Activated CD4-positive, alpha-beta T cell treated with anti-CD3 and anti-CD28 coated beads for 4 hours (primary cell): ENCODE data around the gene NPPA.
"Not testable (repeated sequence)": the region's sequence is repeated elsewhere in the genome, so short reads cannot be mapped to it uniquely, and the experiment has no call there.

Experiments used
- DNase-seq, 2 donors: peaks; one replicate each; pipeline ENCODE4 v3.0.0-alpha.2; 2020

Gene NPPA

GRCh38 chr1:11847667-11848372 lies at the start of gene NPPA:
Gene NPPA (minus strand): TSS chr1:11847783. CDS start chr1:11847684, 99 bp downstream.
- DNase-seq = no peak

- not testable (repeated sequence) for DNase-seq
Measured at GRCh38 chr1:11894501-11894900, 46.9 kb upstream of the NPPA start.

DNA sequence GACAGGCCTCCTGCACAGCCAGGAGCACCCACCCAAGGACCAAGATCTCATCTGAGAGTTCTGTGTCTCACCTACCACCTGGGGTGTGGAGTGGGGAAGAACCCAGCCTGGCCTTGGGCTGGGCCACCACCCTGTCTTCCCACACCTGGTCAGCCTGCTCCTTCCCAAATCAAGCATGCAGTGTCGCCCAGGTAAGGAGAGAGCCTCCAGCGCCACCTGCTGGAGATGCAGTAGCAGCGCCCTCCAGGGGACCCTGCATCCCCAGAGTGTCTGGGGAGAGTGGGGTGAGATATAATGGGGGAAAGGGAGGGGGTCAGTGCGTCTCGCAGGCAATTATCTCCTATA lies 46.3 kb upstream of the NPPA start:
- peak; percentile 69 to 71 for DNase-seq

- no peak for DNase-seq
Measured at GRCh38 chr1:11891433-11892186, 44.0 kb upstream of the NPPA start.

DNA sequence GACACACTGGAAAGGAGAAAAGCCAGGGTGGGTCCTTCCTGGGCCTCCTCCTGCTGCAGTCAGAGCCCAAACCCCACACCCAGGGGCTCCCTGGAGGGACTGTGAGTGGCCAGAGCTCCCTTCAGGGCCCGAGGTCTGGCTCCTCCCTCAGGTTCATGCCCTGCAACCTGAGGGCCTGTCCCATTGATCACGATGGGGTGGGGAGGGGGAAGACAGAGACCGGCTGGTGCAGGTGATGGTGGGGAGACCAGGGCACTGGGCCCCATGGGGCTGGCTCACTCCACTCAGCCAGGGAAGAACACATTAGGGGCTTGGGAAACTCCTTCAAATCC lies 41.3 kb upstream of the NPPA start:
- DNase-seq = no peak

- DNase-seq = no peak
Measured at GRCh38 chr1:11888206-11888876, 40.8 kb upstream of the NPPA start.

DNA sequence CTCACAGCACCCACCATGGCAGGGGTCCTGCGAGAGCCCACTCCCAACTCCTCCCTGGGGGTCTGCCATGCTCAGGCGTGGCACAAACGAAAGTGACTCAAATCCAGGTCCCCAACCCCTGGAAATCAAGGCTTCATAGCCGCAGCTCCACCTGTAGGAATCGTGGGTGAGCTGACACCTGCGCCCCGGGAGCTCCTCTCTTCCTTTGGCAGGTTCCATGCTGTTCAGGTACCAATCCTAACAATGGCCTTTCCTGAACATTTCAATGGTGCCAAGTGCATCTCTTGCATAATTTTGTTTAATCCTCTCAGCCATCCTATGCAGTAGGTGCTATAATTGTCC lies 40.1 kb upstream of the NPPA start:
- DNase-seq = no peak

DNA sequence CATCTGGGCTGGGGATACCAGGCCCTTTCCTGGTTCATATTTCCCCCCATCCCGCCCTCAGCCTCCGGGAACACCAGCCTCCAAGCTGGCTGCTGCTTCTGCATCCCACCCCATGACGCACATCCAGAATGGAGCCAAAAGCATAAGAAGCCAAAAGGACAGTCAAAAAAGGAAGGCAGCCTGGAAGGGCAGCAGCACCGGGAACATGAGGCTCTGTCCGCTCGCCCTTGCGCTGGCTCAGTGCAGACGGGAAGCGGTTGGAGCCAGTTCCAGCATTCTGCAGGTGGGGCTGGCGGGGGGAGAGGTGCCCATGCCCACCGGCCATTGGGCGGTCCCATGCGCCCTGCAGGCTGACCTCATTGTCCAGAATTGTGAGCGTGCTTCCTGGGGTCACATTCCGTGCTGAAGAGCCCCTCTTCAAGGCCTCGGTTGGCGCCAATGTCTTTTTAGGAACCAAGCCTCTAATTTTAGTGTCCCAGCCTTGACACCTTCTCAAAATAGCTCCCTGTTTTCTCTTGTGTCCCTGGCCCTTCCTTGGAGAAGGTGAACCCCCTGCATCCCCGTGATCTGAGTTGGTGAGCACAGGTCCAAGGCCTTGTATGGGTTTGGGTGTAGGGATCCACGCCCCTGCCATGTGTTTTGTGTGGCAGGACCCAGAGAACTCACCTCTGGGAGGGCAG lies 39.5 kb upstream of the NPPA start:
- no peak for DNase-seq

GRCh38 chr1:11885916-11886315 lies 38.3 kb upstream of the NPPA start:
- DNase-seq = no peak

- DNase-seq = no peak
Measured at GRCh38 chr1:11882814-11883538, 35.4 kb upstream of the NPPA start.

GRCh38 chr1:11881749-11882441 lies 34.3 kb upstream of the NPPA start:
- DNase-seq = no peak

DNA sequence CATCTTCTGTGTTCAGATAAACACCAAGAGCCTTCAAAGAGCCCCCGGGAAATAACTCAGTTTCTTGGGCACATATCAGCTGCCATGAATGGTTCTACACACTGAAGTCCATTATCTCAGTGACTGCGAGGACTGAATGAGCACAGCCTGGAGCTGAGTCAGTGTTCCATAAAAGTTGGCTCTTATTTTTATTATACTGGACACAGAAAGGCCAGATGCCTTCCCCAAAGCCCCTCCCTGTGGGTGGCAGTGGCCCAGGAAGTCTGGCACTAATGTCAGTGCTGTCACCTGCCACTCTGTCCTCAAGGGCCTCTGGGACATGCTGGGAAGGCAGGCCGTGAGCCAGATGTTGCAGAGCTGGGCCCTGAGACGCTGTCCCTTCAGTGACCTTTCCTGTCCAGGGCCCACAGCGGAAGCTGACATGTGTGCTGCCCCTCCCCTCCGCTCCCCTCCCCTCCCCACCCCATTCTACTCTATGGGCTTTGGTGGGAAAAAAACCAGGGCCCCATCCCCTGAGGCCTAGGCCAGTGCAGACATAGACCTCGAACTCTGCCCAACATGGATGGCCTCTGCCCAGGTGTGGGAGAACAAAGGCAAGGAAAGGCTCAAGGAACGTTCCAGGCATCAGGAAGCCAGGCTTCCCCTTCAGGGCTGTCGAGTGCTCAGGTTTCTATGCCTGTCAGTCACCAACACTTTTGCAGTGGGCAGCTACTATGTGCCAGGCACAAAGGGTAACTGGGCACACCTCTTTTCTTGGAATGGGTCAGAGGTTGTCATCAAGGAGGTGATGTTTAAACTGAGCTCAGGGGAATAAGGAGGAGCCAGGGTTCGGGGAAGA lies 33.5 kb upstream of the NPPA start:
- DNase-seq = no peak

DNA sequence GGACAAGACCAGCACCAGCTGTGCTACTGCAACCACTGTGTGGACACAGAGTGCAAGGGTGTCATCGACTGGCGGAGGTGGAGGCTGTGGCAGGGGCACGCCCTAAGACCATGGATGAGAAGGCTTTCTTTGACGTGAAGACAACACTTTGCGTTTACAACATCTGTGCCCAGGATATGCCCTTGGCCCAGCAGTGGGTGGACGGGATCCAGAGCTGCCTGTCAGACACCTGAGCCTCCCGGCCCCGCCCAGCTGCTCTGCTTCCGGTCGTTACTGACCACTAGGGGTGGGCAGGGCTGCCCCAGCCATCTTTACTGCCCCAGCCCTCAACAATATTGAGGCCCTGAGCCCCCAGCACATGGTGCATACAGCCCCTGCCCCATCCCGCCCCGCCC lies 32.6 kb upstream of the NPPA start:
- DNase-seq = no peak

- DNase-seq = no peak
Measured at GRCh38 chr1:11879311-11880180, 32.0 kb upstream of the NPPA start.

- DNase-seq = no peak
Measured at GRCh38 chr1:11878891-11879190, 31.3 kb upstream of the NPPA start.

GRCh38 chr1:11878081-11878890 lies 30.7 kb upstream of the NPPA start:
- DNase-seq = no peak

GRCh38 chr1:11877074-11877473 lies 29.5 kb upstream of the NPPA start:
- DNase-seq = no peak

- DNase-seq = no peak
Measured at GRCh38 chr1:11875094-11875493, 27.5 kb upstream of the NPPA start.

- no peak for DNase-seq
Measured at GRCh38 chr1:11874624-11875023, 27.0 kb upstream of the NPPA start.

GRCh38 chr1:11874258-11874562 lies 26.6 kb upstream of the NPPA start:
- no peak for DNase-seq
